Mononuclear cell (primary cell): ENCODE measurements around the gene RNF220. TPM values are rescaled to one million over a fixed set of nuclear protein-coding genes. Genes with fewer than 3 reads are reported as not detected.

Experiments used
- H3K27me3 ChIP-seq: 2 replicates; pipeline ENCODE4 v1.6.0; 2011; ENCODE audit warnings: low read length, control low read depth; ENCODE audit not compliant: insufficient read depth
- H3K4me1 ChIP-seq: 2 replicates; pipeline ENCODE4 v1.5.1; 2011; ENCODE audit warnings: mild to moderate bottlenecking, low read length, control low read depth; ENCODE audit not compliant: insufficient read depth
- H3K4me3 ChIP-seq: 2 replicates; pipeline ENCODE4 v1.5.1; 2011; ENCODE audit warnings: mild to moderate bottlenecking, low read length, moderate library complexity
- H3K9me3 ChIP-seq: 2 replicates; pipeline ENCODE4 v1.5.1; 2011; ENCODE audit warnings: low read depth, mild to moderate bottlenecking, control low read depth, low read length
- total RNA-seq: library from RNA; depleted of rRNA; stranded (reverse); fragments of >200 nt; gene quantifications from one replicate; pipeline ENCODE4 v1.2.3, GENCODE V29; 2012

RNF220 gene
- total RNA-seq, 1 donor: 61.4 TPM

GRCh38 chr1:44636083-44636687 lies 231.1 kb downstream of the RNF220 start:
- no peaks in the 10 kb centered on the region for H3K27me3 ChIP-seq

GRCh38 chr1:44636688-44637598 lies 231.9 kb downstream of the RNF220 start:
- Histone ChIP-seq H3K27me3 (no peaks in the 10 kb centered on the region), H3K4me1 (peaks cover 20% of the 10 kb centered on the region), H3K9me3 (no peaks in the 10 kb centered on the region), H3K4me3 (no peak overlapping the region)

More at GRCh38 chr1:44636083-44636687, 231.1 kb downstream of the RNF220 start:
- H3K4me1 ChIP-seq: peaks cover 24% of the 10 kb centered on the region
- H3K4me3 ChIP-seq: no peak overlapping the region
- no peaks in the 10 kb centered on the region for H3K9me3 ChIP-seq

- no peaks in the 10 kb centered on the region for H3K9me3 ChIP-seq
- no peaks in the 10 kb centered on the region for H3K27me3 ChIP-seq
- H3K4me3 ChIP-seq: no peak overlapping the region
- H3K4me1 ChIP-seq: peaks cover 15% of the 10 kb centered on the region
These were observed 232.8 kb downstream of the RNF220 start for GRCh38 chr1:44637702-44638411.

- Histone ChIP-seq H3K4me1 (no peaks in the 10 kb centered on the region), H3K9me3 (no peaks in the 10 kb centered on the region), H3K4me3 (no peak overlapping the region)
These were observed 235.3 kb downstream of the RNF220 start for GRCh38 chr1:44640200-44640853.

GRCh38 chr1:44641126-44642102 lies 236.4 kb downstream of the RNF220 start:
- Histone ChIP-seq H3K9me3 (no peaks in the 10 kb centered on the region), H3K27me3 (no peaks in the 10 kb centered on the region), H3K4me3 (no peak overlapping the region), H3K4me1 (no peaks in the 10 kb centered on the region)

More at GRCh38 chr1:44640200-44640853, 235.3 kb downstream of the RNF220 start:
- no peaks in the 10 kb centered on the region for H3K27me3 ChIP-seq

GRCh38 chr1:44642255-44642654 lies 237.2 kb downstream of the RNF220 start:
- Histone ChIP-seq H3K4me1 (no peaks in the 10 kb centered on the region), H3K4me3 (no peak overlapping the region), H3K9me3 (no peaks in the 10 kb centered on the region), H3K27me3 (no peaks in the 10 kb centered on the region)

- H3K4me1 ChIP-seq: no peaks in the 10 kb centered on the region
- no peak overlapping the region for H3K4me3 ChIP-seq
- H3K27me3 ChIP-seq: no peaks in the 10 kb centered on the region
- H3K9me3 ChIP-seq: no peaks in the 10 kb centered on the region
These were observed 237.9 kb downstream of the RNF220 start for GRCh38 chr1:44642925-44643324.

- no peaks in the 10 kb centered on the region for H3K4me1 ChIP-seq
- no peaks in the 10 kb centered on the region for H3K27me3 ChIP-seq
- no peak overlapping the region for H3K4me3 ChIP-seq
- H3K9me3 ChIP-seq: no peaks in the 10 kb centered on the region
These were observed 238.8 kb downstream of the RNF220 start for GRCh38 chr1:44643721-44644334.

- Histone ChIP-seq H3K4me3 (no peak overlapping the region), H3K9me3 (no peaks in the 10 kb centered on the region), H3K4me1 (no peaks in the 10 kb centered on the region), H3K27me3 (no peaks in the 10 kb centered on the region)
These were observed 239.8 kb downstream of the RNF220 start for GRCh38 chr1:44644806-44645205.

GRCh38 chr1:44645476-44646244 lies 240.6 kb downstream of the RNF220 start:
- H3K4me3 ChIP-seq: no peak overlapping the region
- no peaks in the 10 kb centered on the region for H3K9me3 ChIP-seq
- H3K27me3 ChIP-seq: no peaks in the 10 kb centered on the region
- H3K4me1 ChIP-seq: no peaks in the 10 kb centered on the region

- no peak overlapping the region for H3K4me3 ChIP-seq
- no peaks in the 10 kb centered on the region for H3K27me3 ChIP-seq
- H3K4me1 ChIP-seq: no peaks in the 10 kb centered on the region
- no peaks in the 10 kb centered on the region for H3K9me3 ChIP-seq
These were observed 241.4 kb downstream of the RNF220 start for GRCh38 chr1:44646261-44647110.

GRCh38 chr1:44647896-44648295 lies 242.8 kb downstream of the RNF220 start:
- H3K4me3 ChIP-seq: no peak overlapping the region
- H3K9me3 ChIP-seq: no peaks in the 10 kb centered on the region
- H3K4me1 ChIP-seq: no peaks in the 10 kb centered on the region
- H3K27me3 ChIP-seq: no peaks in the 10 kb centered on the region
